ENCODE measurements around the gene KLHL3.

KLHL3 gene

GRCh38 chr5:137716337-137716736 lies 19.6 kb downstream of the KLHL3 start:
- ChIA-PET CTCF (no interaction called here), POLR2A (no interaction called here)
- DNase-seq (ENCODE audit: extremely low spot score) = no peak
- TF ChIP-seq, protein P1, sequence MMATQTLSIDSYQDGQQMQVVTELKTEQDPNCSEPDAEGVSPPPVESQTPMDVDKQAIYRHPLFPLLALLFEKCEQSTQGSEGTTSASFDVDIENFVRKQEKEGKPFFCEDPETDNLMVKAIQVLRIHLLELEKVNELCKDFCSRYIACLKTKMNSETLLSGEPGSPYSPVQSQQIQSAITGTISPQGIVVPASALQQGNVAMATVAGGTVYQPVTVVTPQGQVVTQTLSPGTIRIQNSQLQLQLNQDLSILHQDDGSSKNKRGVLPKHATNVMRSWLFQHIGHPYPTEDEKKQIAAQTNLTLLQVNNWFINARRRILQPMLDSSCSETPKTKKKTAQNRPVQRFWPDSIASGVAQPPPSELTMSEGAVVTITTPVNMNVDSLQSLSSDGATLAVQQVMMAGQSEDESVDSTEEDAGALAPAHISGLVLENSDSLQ (IDR thresholded peaks at IDR 0.05) = no peak
- no peak for TF ChIP-seq TARDBP (IDR thresholded peaks at IDR 0.05)
- no peak for TF ChIP-seq FOXK2 (IDR thresholded peaks at IDR 0.05)
- TF ChIP-seq CTBP1 (IDR thresholded peaks at IDR 0.05; ENCODE audit: borderline replicate concordance) = no peak
- no peak for TF ChIP-seq FOXA1 (IDR thresholded peaks at IDR 0.05)
- TF ChIP-seq HDGF (IDR thresholded peaks at IDR 0.05; ENCODE audit: borderline replicate concordance) = no peak
- no peak for TF ChIP-seq ELF4 (IDR thresholded peaks at IDR 0.05)
- TF ChIP-seq FOXM1 (IDR thresholded peaks at IDR 0.05; ENCODE audit: borderline replicate concordance) = no peak

GRCh38 chr5:137715456-137715855 lies 20.4 kb downstream of the KLHL3 start:
- no peak for TF ChIP-seq CTBP1 (IDR thresholded peaks at IDR 0.05; ENCODE audit: borderline replicate concordance)
- no peak for TF ChIP-seq BHLHE40 (IDR thresholded peaks at IDR 0.05; ENCODE audit: borderline replicate concordance)
- TF ChIP-seq ZNF384 (IDR thresholded peaks at IDR 0.05) = no peak
- no peak for TF ChIP-seq TARDBP (IDR thresholded peaks at IDR 0.05)
- TF ChIP-seq FOXM1 (IDR thresholded peaks at IDR 0.05; ENCODE audit: borderline replicate concordance) = no peak
- TF ChIP-seq NFRKB (IDR thresholded peaks at IDR 0.05) = no peak
- TF ChIP-seq ARNT (IDR thresholded peaks at IDR 0.05) = no peak
- no peak for TF ChIP-seq SUZ12 (IDR thresholded peaks at IDR 0.05)
- no peak for TF ChIP-seq HDGF (IDR thresholded peaks at IDR 0.05; ENCODE audit: borderline replicate concordance)
- TF ChIP-seq L3MBTL2 (conservative IDR thresholded peaks at IDR 0.05) = no peak
- no peak for TF ChIP-seq FOXA1 (IDR thresholded peaks at IDR 0.05)
- no peak for TF ChIP-seq ELF4 (IDR thresholded peaks at IDR 0.05)
- TF ChIP-seq, protein P1 (IDR thresholded peaks at IDR 0.05) = no peak
- no peak for TF ChIP-seq LEF1 (IDR thresholded peaks at IDR 0.05; ENCODE audit: borderline replicate concordance)
- no peak for TF ChIP-seq SP1 (IDR thresholded peaks at IDR 0.05)
- DNase-seq (ENCODE audit: extremely low spot score) = no peak
- CTCF ChIA-PET = no interaction called here
- POLR2A ChIA-PET = interaction anchor here (0.7 kb wide), 1 partner anchor 27 kb away, joined by 3 read pairs; no protein-coding TSS in a partner anchor

- CTCF ChIA-PET = no interaction called here
- TF ChIP-seq HDGF (IDR thresholded peaks at IDR 0.05; ENCODE audit: borderline replicate concordance) (no peak), SUZ12 (IDR thresholded peaks at IDR 0.05) (no peak), L3MBTL2 (conservative IDR thresholded peaks at IDR 0.05) (no peak), CTBP1 (IDR thresholded peaks at IDR 0.05; ENCODE audit: borderline replicate concordance) (no peak), ZNF384 (IDR thresholded peaks at IDR 0.05) (no peak), FOXM1 (IDR thresholded peaks at IDR 0.05; ENCODE audit: borderline replicate concordance) (no peak), TARDBP (IDR thresholded peaks at IDR 0.05) (no peak), NFRKB (IDR thresholded peaks at IDR 0.05) (no peak), SP1 (IDR thresholded peaks at IDR 0.05) (no peak), ELF4 (IDR thresholded peaks at IDR 0.05) (no peak), ARNT (IDR thresholded peaks at IDR 0.05) (no peak), BHLHE40 (IDR thresholded peaks at IDR 0.05; ENCODE audit: borderline replicate concordance) (no peak), LEF1 (IDR thresholded peaks at IDR 0.05; ENCODE audit: borderline replicate concordance) (no peak), FOXA1 (IDR thresholded peaks at IDR 0.05) (no peak), FOXK2 (IDR thresholded peaks at IDR 0.05) (no peak)
- TF ChIP-seq, protein P1 (IDR thresholded peaks at IDR 0.05) = no peak
- DNase-seq (ENCODE audit: extremely low spot score) = no peak
- POLR2A ChIA-PET = interaction anchor here (0.7 kb wide), 1 partner anchor 27 kb away, joined by 3 read pairs; no protein-coding TSS in a partner anchor
These were observed 20.9 kb downstream of the KLHL3 start for GRCh38 chr5:137714946-137715345.

DNA sequence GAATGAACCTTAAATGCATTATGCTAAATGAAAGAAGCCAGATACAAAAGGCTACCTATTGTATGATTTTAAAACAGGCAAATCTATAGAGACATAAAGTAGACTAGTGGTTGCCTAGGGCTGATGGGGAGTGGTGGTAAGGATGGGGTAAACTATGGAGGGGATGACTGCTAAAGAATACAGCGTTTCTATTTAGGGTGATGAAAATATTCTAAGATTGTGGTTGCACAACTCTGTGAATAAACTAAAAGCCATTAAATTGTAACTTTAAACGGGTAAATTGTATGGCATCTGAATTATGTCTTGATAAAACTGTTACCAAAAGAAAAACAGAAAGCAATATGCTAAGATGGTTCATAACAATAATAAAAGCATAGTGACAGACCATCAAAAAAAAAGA lies 21.4 kb downstream of the KLHL3 start:
- no peak for DNase-seq (ENCODE audit: extremely low spot score)
- ChIA-PET CTCF (no interaction called here), POLR2A (interaction anchor here (0.7 kb wide), 1 partner anchor 27 kb away, joined by 3 read pairs; no protein-coding TSS in a partner anchor)
- TF ChIP-seq ZNF384 (IDR thresholded peaks at IDR 0.05) = no peak
- TF ChIP-seq LEF1 (IDR thresholded peaks at IDR 0.05; ENCODE audit: borderline replicate concordance) = no peak
- no peak for TF ChIP-seq NFRKB (IDR thresholded peaks at IDR 0.05)
- TF ChIP-seq FOXK2 (IDR thresholded peaks at IDR 0.05) = no peak
- no peak for TF ChIP-seq CTBP1 (IDR thresholded peaks at IDR 0.05; ENCODE audit: borderline replicate concordance)
- no peak for TF ChIP-seq ARNT (IDR thresholded peaks at IDR 0.05)
- TF ChIP-seq, protein P1 (IDR thresholded peaks at IDR 0.05) = no peak
- no peak for TF ChIP-seq BHLHE40 (IDR thresholded peaks at IDR 0.05; ENCODE audit: borderline replicate concordance)
- TF ChIP-seq HDGF (IDR thresholded peaks at IDR 0.05; ENCODE audit: borderline replicate concordance) = no peak
- no peak for TF ChIP-seq FOXA1 (IDR thresholded peaks at IDR 0.05)
- no peak for TF ChIP-seq ELF4 (IDR thresholded peaks at IDR 0.05)
- TF ChIP-seq L3MBTL2 (conservative IDR thresholded peaks at IDR 0.05) = no peak
- TF ChIP-seq FOXM1 (IDR thresholded peaks at IDR 0.05; ENCODE audit: borderline replicate concordance) = no peak
- no peak for TF ChIP-seq TARDBP (IDR thresholded peaks at IDR 0.05)
- no peak for TF ChIP-seq SP1 (IDR thresholded peaks at IDR 0.05)
- no peak for TF ChIP-seq SUZ12 (IDR thresholded peaks at IDR 0.05)

DNA sequence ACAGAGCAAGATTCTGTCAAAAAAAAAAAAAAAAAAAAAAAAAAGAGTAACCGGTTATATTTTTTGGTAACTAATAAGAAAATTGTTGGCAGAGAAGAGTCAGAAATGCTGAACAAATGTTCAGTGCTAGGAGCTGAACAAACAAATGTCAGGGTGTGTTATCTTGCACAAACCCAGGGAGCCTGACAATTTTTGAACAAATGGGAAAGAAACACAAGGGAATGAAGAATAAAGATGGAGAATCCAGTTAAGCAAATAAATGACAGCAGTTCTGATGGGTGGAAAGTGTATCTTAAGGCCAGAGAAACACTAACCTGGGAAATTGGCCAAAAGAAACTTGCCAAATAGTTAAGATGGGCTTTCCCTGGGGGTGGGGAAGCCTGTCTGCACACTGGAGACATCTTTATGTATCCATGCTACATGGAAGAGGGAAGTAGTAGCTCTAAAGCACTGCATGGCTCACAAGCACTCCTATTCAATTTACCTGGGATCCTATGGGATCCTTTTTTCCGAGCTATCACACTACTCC lies 23.7 kb downstream of the KLHL3 start:
- POLR2A ChIA-PET = no interaction called here
- no peak for TF ChIP-seq ZNF384 (IDR thresholded peaks at IDR 0.05)
- TF ChIP-seq HDGF (IDR thresholded peaks at IDR 0.05; ENCODE audit: borderline replicate concordance) = no peak
- TF ChIP-seq L3MBTL2 (conservative IDR thresholded peaks at IDR 0.05) = no peak
- TF ChIP-seq ARNT (IDR thresholded peaks at IDR 0.05) = no peak
- TF ChIP-seq FOXK2 (IDR thresholded peaks at IDR 0.05) = no peak
- TF ChIP-seq NFRKB (IDR thresholded peaks at IDR 0.05) = no peak
- TF ChIP-seq SP1 (IDR thresholded peaks at IDR 0.05) = no peak
- TF ChIP-seq LEF1 (IDR thresholded peaks at IDR 0.05; ENCODE audit: borderline replicate concordance) = no peak
- no peak for TF ChIP-seq TARDBP (IDR thresholded peaks at IDR 0.05)
- no peak for TF ChIP-seq SUZ12 (IDR thresholded peaks at IDR 0.05)
- TF ChIP-seq CTBP1 (IDR thresholded peaks at IDR 0.05; ENCODE audit: borderline replicate concordance) = no peak
- no peak for TF ChIP-seq ELF4 (IDR thresholded peaks at IDR 0.05)
- TF ChIP-seq FOXA1 (IDR thresholded peaks at IDR 0.05) = no peak
- no peak for TF ChIP-seq FOXM1 (IDR thresholded peaks at IDR 0.05; ENCODE audit: borderline replicate concordance)
- no peak for TF ChIP-seq BHLHE40 (IDR thresholded peaks at IDR 0.05; ENCODE audit: borderline replicate concordance)
- TF ChIP-seq, protein P1 (IDR thresholded peaks at IDR 0.05) = no peak
- no peak for DNase-seq (ENCODE audit: extremely low spot score)
- CTCF ChIA-PET = interaction anchor here (0.6 kb wide), 2 partner anchors 39 to 366 kb away, joined by 3 to 5 read pairs; no protein-coding TSS in a partner anchor
